ENCODE results near the gene FMC1.
"Not testable (repeated sequence)": the region's sequence is repeated elsewhere in the genome, so short reads cannot be mapped to it uniquely, and the experiment has no call there.

- TF ChIP-seq EZH2 (optimal IDR thresholded peaks at IDR 0.05; ENCODE audit: low read depth, low read length); CTCF (IDR thresholded peaks at IDR 0.05; ENCODE audit: low read length): not testable (repeated sequence)
Observed at GRCh38 chr7:139324709-139325108, 16.4 kb upstream of the FMC1 start.

All from MM.1S (cell line).